HG02642 (cell line): ENCODE data around the gene NLRP9.
A peak's percentile ranks its signal among the peaks of the same experiment; 100 is the strongest.

Source experiments
- ATAC-seq: cut with Tn5 transposase; IDR thresholded peaks from one replicate; pipeline ENCODE4 v1.9.1; 2021; ENCODE audit warnings: mild to moderate bottlenecking; ENCODE audit not compliant: unreplicated experiment, poor library complexity

NLRP9 gene

GRCh38 chr19:55675661-55676354 is 62.4 kb downstream of the NLRP9 start:
- ATAC-seq: no peak

DNA sequence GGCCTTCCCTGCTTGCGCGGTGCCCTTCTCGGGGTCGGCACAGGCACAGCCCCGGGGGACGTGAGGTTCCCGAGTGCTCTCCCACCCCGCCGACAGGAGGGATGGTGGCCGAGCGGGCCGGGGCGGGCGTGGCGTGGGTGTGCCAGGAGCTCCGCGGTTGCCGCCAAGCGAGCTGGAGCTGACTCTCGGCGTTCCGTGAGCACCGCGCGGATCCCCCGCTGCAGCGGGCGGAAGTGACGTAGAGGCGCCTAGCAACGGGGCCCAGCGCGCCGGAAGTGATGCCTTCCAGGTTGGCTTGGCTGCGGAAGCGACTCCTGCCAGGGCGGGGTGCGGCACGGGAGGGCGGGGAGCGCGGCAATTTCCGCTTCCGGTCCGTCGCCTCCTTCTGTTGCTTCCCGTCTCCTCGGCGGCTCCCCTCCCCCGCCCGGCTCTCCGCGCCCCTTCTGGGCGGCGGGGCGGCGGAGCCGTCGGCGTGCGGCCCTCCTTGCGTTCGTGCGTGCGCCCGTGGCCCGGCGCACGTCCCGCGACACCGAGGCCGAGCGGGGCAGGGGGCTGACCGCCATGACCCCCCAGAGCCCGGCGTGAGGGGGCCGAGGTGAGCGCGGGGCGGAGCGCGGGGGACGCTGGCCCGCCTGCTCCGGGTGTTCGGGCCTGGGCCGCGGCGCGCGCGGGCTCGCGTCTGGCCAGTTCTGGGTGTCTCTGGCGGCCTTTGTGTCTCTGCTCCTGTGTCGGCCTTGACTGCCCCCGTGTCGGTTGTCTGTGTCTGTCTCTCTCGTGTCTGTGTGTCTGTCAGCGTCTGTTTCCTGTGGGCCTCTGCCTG is 63.2 kb downstream of the NLRP9 start, which contains the start of gene EPN1:
TSS of gene EPN1 (plus strand) at position 386 of the 820 bp plus-strand sequence. CDS start 3,402 bp downstream, outside the sequence.
- ATAC-seq: peak; percentile 73

- ATAC-seq: no peak
Observed at GRCh38 chr19:55674459-55674840, 63.8 kb downstream of the NLRP9 start.

DNA sequence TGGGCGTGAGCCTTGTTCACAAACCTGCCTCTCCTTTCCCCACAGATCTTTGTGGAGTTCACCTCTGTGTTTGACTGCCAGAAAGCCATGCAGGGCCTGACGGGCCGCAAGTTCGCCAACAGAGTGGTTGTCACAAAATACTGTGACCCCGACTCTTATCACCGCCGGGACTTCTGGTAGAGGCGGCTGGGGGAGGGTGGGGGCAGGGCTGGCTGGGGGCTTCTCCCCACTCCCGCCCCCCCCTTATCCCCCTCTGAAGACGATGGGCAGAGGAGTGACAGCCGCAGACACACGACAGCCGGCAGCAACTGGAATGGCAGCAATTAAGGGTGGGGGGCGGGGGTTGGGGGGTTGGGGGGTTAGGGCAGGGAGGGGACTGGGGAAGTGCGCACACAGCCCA is 64.3 kb downstream of the NLRP9 start:
- no peak for ATAC-seq

DNA sequence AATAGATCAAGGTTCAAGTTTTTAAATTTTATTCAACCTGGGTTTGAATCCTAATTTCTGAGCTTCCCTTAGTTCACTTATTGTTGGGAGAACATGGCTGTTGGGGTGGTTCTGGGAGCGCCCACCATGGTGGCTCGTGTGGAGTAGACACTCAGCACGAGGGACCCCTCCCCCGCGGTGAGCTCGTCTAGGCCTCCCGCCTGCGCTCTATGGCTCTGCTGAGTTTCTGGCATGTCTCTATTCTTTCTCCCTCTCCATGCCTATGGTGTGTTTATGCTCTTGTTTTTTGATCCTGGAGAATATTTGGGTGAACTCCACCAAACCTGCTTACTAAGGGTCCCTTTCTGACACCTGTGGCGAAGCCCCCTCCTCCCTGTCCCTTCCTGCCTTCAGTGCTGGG is 64.7 kb downstream of the NLRP9 start:
- ATAC-seq: no peak

DNA sequence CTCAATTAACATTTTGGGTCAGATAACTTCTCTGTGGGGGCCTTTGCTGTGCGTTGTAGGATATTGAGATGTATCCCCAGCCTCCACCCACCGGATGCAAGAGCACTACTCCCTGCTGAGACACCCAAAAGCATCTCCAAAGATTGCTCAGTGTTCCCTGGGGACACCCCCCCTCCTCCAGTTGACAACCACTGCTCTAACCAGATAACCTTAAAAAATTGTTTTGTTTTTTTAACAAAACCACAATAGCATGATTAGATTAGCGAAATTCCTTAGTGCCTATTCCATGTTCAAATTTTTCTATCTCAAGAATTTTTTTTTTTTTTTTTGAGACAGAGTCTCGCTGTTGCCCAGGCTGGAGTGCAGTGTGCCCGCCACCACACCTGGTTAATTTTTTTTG is 65.8 kb downstream of the NLRP9 start:
- no peak for ATAC-seq

- ATAC-seq: no peak
Observed at GRCh38 chr19:55671054-55671378, 67.2 kb downstream of the NLRP9 start.

DNA sequence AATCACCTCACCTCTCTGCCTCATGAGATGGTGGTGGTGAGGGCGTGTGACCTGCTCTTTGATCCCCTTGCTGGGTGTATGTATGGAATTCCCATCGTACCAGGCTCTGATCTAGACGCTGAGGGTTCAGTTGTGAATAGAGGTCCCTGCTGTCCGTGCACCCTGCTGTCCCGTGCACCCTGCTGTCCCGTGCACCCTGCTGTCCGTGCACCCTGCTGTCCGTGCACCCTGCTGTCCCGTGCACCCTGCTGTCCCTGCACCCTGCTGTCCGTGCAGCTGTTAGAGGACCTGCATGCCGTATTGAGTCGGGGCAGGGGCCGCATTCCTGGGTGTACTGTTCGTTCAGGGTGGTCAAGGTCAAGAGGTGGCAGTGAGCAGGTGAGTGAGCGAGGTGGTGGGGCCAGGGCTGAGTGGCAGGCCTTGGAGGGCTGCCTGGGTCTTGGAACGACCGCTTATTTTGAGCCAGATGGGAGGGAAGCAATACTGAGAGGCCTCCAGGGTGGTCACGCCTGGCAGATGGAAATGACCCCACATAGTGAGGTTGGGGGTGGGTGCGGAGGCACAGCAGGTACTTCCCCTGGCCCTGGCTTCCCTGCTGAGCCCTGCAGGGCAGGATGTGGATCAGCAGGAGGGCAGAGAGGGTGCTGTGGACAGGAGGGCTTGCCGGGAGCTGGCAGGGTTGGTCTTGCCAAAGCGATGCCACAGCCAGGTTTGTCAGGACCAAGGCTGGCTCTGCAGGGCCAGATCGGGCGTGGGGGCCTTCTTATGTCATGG is 67.7 kb downstream of the NLRP9 start:
- no peak for ATAC-seq

DNA sequence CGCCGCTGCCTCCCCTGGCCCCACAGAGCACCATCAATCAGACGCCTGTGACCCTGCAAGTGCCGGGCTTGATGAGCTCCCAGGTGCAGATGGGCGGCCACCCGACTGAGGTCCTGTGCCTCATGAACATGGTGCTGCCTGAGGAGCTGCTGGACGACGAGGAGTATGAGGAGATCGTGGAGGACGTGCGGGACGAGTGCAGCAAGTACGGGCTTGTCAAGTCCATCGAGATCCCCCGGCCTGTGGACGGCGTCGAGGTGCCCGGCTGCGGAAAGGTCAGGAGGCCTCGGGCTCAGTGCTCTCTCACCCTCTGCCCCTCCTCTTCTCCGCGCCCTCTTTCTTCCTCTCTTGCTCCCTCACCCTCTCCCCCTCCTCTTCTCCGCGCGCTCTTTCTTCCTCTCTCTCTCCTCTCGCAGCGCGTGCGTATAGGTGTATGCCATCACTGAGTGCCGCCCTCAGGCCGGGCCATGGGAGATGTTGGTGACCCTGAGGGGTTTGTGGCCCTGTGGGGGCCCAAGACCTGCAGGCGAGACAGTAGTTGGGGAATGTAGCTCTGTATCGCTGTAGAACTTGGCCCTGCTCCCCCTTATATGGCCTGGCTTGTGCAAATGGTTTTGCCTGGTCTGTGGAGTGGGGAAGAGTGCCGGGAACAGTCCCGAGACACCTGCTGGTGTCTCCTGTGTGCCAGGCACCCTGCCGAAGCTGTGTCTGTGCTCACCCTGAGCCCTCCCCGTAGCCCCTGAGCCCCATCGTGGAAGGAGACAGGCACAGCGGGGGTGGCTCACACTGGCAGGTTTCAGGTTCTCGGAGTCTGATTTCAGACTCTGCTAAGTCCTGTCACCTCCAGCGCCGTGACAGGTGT is 68.6 kb downstream of the NLRP9 start:
- no peak for ATAC-seq

GRCh38 chr19:55668603-55669348 is 69.4 kb downstream of the NLRP9 start:
- no peak for ATAC-seq

- ATAC-seq: no peak
Observed at GRCh38 chr19:55667958-55668357, 70.2 kb downstream of the NLRP9 start.

GRCh38 chr19:55667511-55667910 is 70.7 kb downstream of the NLRP9 start:
- no peak for ATAC-seq

DNA sequence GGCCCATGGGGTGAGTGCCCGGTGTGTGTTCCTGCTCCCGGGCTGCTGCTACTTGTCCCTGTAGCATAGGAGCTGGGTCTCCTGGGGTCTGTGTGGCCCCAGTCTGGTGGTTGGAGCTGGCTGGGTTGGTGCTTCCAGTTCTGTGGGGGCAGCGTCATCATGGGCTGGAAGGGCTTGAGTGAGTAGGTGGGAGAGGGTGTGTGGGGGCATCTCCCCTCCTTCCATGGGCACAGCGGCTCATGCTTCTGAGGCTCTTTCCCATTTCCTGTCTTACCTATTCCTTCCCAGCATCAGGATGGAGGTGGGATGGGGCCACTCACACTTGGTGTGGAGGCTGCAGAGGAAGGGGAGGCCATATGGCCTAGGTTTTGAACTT is 71.2 kb downstream of the NLRP9 start:
- no peak for ATAC-seq

GRCh38 chr19:55666343-55667005 is 71.7 kb downstream of the NLRP9 start:
- no peak for ATAC-seq

DNA sequence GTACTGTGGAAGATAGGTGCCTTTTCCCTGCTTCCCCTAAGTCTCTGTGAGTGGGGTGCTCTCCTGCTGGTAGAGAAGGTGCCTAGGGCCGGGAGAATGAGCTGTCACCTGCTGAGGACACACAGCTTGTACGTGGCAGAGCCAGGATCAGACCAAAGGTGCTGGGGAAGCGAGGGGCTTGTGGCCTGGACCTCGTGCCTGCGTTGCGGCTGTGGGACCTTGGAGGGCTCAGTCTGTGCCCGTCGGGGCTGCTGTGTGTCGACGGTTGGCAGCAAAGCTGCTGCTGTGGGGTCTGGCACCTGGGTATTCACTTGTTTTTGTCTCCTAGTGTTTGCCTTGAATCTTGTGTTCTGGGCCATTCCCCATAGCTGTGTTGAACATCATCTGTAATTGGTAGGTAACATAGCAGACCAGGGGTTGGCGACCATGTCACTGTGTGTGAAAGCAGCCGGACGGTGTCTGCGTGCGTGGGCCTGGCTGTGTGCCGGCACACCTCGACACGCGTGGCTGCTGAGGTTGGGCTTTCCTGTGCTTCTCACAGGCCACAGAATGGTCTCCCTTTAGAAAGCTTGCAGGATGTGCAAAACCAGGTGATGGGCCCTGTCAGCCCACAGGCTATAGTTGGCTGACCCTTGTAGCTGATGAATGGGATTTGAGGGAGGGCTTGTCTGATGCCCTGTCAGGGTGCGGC is 74.2 kb downstream of the NLRP9 start:
- ATAC-seq: no peak

DNA sequence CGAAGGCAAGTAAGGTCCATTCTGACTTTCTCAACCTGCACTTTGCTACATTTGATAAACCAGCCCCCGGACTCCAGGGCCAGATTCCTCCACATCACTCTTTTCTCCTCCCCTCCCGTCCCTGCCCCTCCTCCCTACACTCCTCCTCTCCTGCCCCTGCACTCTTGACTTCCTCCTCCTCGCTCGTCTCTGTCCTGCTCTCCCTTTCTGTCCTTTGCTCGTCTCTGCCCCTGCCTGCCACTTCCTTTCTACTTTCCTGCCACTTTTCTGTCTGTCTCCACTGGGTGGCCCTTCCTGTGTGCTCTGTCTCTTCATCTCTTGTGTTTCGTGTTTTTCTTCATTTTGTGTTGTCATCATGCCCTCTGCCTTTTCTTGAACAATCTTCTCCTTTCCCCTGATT is 76.4 kb downstream of the NLRP9 start:
- ATAC-seq: no peak

- no peak for ATAC-seq
Observed at GRCh38 chr19:55660991-55661390, 77.2 kb downstream of the NLRP9 start.

DNA sequence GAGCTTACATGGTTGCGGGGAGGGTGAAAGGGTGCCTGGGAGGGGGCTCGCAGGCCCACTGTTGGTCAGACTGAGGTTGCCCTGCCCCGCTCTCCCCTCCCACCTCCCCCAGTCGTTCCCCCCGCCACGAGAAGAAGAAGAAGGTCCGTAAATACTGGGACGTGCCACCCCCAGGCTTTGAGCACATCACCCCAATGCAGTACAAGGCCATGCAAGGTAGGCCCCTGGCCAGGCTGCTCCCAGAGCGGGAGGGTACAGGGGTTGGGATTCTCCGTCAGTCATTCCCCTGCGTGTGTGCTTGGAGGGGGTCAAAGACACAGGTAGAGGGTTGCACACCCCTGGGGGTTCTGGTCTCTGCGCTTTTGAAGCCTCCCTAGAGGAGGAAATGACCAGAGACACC is 77.8 kb downstream of the NLRP9 start:
- ATAC-seq: no peak

DNA sequence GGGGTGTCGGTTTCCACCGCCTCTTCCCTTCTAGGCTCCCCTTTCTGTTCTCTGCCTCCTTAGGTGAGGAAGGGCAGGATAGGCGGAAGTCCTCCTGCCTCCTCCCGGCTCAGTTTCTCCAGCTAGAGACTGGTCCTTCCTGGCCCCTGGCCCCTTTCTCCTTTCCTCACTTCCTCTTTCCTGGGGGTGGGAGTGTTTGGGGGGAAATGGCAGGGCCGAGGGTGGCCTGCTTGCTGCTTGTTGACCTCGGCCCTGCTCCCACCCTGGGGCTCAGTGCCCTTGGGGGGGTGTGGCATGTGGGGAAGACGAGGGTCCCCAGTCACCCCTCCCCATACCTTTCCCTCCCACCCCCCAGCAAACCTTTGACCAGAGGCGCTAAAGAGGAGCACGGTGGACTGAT is 78.4 kb downstream of the NLRP9 start:
- ATAC-seq: no peak
